ENCODE results near the gene CD46. TPM values are rescaled to one million over a fixed set of nuclear protein-coding genes. Genes with fewer than 3 reads are reported as not detected.

The CD46 gene
- total RNA-seq, 4 donors from 2014 or later = 153 to 197 (median 174) TPM

- DNase-seq (ENCODE audit: low spot score) (no peak), ATAC-seq (ENCODE audit: low FRiP score) (no peak)
- no peak for TF ChIP-seq CTCF (IDR thresholded peaks at IDR 0.05)
Measured at GRCh38 chr1:207779008-207779407, 27.2 kb downstream of the CD46 start.

- DNase-seq (ENCODE audit: low spot score) (no peak), ATAC-seq (ENCODE audit: low FRiP score) (no peak)
- no peak for TF ChIP-seq CTCF (IDR thresholded peaks at IDR 0.05)
Measured at GRCh38 chr1:207781312-207781711, 29.5 kb downstream of the CD46 start.

GRCh38 chr1:207787776-207788175 is 35.9 kb downstream of the CD46 start:
- TF ChIP-seq CTCF (IDR thresholded peaks at IDR 0.05) = no peak
- no peak for ATAC-seq (ENCODE audit: low FRiP score)
- DNase-seq (ENCODE audit: low spot score) = no peak

GRCh38 chr1:207789386-207789785 is 37.5 kb downstream of the CD46 start:
- TF ChIP-seq CTCF (IDR thresholded peaks at IDR 0.05) = no peak
- ATAC-seq (ENCODE audit: low FRiP score) = no peak

GRCh38 chr1:207789792-207790787 is 38.2 kb downstream of the CD46 start:
- TF ChIP-seq CTCF (IDR thresholded peaks at IDR 0.05) = no peak
- ATAC-seq (ENCODE audit: low FRiP score) = no peak
- no peak for DNase-seq (ENCODE audit: low spot score)

More at GRCh38 chr1:207789386-207789785, 37.5 kb downstream of the CD46 start:
- no peak for DNase-seq (ENCODE audit: low spot score)

GRCh38 chr1:207791290-207791689 is 39.4 kb downstream of the CD46 start:
- ATAC-seq (ENCODE audit: low FRiP score) (no peak), DNase-seq (ENCODE audit: low spot score) (no peak)
- no peak for TF ChIP-seq CTCF (IDR thresholded peaks at IDR 0.05)

GRCh38 chr1:207793327-207793726 is 41.5 kb downstream of the CD46 start:
- no peak for ATAC-seq (ENCODE audit: low FRiP score)
- no peak for TF ChIP-seq CTCF (IDR thresholded peaks at IDR 0.05)
- no peak for DNase-seq (ENCODE audit: low spot score)
